22Rv1 (cell line): ENCODE results near the gene CYP19A1.

Source experiments
- H3K27ac ChIP-seq: fragments of 450-650 bp; 2 replicates; pipeline ENCODE4 v1.5.1; 2017
- ZFX ChIP-seq: fragments of 450-650 bp; IDR thresholded peaks from 2 replicates; pipeline ENCODE4 v1.6.1; 2017; ENCODE audit warnings: antibody characterized with exemption, borderline replicate concordance
- TF ChIP-seq, protein P1 (sequence below): fragments of 450-650 bp; IDR thresholded peaks from 2 replicates; pipeline ENCODE4 v1.5.1; 2017; ENCODE audit warnings: mild to moderate bottlenecking

Gene CYP19A1

DNA sequence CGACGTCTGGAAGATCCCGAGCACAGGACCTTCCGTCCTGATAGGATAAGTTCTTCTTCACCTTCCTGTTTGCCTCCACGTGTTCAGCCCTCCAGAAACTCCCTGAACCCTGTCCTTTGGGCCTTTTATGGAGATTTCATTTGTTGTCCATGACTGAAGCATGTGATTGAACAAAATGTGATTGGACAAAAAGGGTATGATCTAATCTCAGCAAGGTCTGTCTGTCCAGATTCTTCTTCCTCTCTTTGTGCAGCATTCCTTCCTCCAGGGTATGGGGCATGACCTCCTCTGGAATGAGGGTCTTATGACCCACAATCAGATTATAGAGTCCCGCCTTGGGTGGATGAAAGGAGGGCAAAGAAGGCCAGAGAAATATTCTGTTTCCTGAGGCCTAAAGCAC, at the start of gene CYP19A1:
CYP19A1 (minus strand) TSS at position 101 of the 400 bp plus-strand sequence. CDS start 95,684 bp downstream, outside the sequence.
- no peak within 1 kb of the TSS for H3K27ac ChIP-seq
- TF ChIP-seq, protein P1, sequence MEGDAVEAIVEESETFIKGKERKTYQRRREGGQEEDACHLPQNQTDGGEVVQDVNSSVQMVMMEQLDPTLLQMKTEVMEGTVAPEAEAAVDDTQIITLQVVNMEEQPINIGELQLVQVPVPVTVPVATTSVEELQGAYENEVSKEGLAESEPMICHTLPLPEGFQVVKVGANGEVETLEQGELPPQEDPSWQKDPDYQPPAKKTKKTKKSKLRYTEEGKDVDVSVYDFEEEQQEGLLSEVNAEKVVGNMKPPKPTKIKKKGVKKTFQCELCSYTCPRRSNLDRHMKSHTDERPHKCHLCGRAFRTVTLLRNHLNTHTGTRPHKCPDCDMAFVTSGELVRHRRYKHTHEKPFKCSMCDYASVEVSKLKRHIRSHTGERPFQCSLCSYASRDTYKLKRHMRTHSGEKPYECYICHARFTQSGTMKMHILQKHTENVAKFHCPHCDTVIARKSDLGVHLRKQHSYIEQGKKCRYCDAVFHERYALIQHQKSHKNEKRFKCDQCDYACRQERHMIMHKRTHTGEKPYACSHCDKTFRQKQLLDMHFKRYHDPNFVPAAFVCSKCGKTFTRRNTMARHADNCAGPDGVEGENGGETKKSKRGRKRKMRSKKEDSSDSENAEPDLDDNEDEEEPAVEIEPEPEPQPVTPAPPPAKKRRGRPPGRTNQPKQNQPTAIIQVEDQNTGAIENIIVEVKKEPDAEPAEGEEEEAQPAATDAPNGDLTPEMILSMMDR: no peak
- no peak for TF ChIP-seq ZFX

DNA sequence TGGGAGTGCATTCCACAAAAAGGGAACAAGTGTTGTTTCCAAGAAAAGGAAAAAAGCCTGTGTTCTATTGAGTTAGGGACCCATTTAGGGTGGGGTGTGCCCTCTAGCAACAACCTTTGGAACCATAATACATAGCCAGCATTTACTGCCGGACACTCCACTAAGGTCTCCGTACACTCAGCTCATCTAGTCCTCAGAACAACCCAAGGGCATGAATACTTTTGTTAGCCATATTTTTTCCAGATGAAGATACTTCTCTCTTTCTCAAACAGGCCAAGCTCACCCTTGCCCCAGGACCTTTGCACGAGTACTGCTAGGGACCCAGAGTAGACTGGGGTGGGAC, 49.3 kb upstream of the CYP19A1 start:
- H3K27ac ChIP-seq: no peak overlapping the region
- TF ChIP-seq, protein P1: no peak
- no peak for TF ChIP-seq ZFX

DNA sequence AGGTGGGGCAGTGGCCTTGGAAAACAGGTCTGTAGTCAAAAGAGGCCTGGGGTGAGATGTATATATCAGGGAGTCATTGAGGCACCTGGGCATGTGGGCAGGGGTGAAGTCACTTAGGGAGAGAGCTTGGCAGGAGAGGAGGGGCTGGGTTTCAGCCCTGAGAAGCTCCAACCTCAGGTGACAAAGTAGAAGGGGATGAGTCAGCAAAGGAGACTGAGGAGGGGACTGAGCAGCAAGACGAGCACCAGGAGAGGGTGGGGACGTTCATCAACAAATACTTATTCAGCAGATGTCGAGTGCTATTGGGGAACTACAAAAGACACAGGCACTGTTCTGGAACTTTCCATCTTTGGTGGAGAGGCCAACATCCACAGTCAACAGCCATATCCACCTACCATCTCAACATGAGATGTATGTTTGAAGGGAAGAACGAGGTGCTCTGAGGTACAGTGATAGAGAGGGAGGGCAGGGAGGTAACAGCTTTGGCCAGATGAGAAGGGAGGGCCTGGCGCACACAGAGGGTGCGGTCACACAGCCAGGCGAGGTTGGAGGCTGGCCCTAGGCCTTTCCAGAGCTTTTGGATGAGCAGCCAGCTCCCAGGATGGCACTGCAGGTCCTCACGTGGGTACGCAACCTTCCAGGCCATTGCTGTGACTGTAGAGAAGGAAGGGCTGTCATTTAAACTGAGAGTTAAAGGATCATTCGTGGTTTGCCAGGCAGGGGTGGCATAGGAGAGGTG, 48.7 kb upstream of the CYP19A1 start:
- no peak overlapping the region for H3K27ac ChIP-seq
- TF ChIP-seq ZFX: no peak
- TF ChIP-seq, protein P1: no peak

DNA sequence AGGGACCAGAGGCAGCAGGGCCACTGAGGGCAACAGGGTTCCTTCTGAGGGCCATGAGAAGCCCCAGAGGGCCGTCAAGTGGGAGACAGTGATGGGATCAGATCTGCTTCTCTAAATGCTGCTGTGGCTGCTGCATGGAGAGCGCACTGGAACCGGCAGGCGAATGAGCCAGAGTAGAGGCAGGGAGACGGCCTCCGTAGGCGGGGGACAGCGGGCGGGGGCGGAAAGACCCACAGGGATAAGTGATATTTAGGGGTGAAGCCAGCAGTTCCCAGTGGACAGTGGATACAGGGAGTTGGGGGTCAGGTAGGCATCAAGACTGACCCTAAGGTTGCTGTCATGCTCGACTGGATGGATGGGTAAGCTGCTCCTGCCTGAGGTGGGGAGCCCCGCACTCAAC, 48.1 kb upstream of the CYP19A1 start:
- no peak overlapping the region for H3K27ac ChIP-seq
- TF ChIP-seq, protein P1: no peak
- no peak for TF ChIP-seq ZFX

DNA sequence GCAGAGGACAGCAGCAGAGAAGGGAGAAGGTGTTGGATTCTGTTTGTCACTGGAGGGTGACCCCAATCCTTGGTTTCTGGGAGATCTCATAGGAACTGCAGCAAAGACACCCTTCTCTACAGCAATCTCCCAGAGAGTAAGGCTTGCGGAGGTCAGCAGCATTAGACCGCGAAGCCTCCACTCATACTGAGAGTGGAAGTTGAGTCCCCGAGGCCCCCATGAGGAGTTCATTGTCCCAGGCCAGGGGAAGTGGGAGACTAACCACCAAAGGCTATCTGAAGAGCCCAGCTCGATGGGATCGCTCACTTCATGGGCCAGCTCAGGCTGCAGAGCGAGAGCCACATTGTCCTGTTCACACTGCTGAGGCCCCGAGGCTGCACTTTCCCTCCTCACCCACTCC, 47.6 kb upstream of the CYP19A1 start:
- no peak overlapping the region for H3K27ac ChIP-seq
- TF ChIP-seq ZFX: no peak
- TF ChIP-seq, protein P1: no peak

DNA sequence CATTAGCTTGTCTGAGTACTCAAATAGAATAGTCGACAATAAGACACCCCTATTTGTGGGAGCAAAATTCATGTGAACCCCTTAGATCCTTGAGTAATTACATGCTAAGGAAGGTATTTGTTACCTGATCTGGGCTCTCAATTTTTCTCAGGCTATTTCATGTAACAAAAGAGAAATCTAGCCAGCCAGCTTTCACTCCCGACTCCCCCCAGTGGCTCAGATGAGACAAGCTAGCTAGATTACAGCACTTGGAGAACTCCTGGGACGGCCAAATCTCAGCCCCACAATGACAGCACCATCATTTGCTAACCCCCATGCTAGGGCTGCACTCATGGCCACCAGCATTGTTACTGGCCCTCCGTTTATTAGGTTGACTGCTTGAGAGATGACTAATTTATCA, 44.4 kb upstream of the CYP19A1 start:
- no peak for TF ChIP-seq ZFX
- TF ChIP-seq, protein P1: peak; percentile 76
- no peak overlapping the region for H3K27ac ChIP-seq

DNA sequence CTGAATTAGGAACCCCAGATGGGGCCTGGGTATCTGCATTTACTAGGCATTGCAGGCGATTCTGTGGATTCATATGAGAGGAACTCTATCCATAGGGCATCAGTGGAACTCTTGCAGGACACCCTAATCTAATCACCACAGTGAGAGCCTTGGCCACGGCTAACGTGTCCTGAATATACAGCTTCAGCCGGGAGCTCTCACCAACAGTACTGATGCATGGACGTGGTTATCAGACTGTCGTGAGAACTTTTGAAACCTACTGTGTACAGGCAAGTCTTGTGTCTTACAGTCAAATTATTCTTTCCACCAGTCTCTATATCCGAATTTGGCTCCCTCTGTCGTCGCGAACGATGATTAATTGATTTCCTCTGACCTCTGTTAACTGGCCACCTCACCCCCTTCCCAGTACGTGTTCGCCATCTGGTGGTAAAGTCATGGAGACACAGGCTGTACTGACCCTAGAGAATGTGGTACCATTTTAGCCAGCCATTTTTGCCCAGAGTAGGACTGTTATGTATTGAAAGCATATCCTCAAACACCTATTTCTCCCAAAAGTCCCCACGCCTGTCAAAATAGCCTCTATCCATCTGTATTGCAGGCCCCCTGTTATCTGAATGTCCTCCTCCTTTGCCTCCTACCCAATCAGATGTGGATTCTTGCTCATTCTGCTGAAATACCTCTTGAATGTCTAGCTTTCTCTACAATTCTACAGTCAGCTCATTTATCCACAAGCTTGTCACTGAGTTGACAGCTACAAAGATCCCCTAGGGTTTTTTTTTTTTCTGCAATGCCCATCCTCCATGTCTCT, 42.8 kb upstream of the CYP19A1 start:
- TF ChIP-seq, protein P1: peak; percentile 94
- TF ChIP-seq ZFX: no peak
- H3K27ac ChIP-seq: no peak overlapping the region
